Mucosa of descending colon (tissue), 3 donors: ENCODE results near the gene LIMS4. TPM values are rescaled to one million over a fixed set of nuclear protein-coding genes. Genes with fewer than 3 reads are reported as not detected.
A peak's percentile ranks its signal among the peaks of the same experiment; 100 is the strongest.
"Not testable (repeated sequence)": the region's sequence is repeated elsewhere in the genome, so short reads cannot be mapped to it uniquely, and the experiment has no call there.

Source experiments
- ATAC-seq: fragments of 200-7000 bp; cut with Tn5 transposase; one replicate; pipeline ENCODE4 v1.9.1; 2020; ENCODE audit warnings: mild to moderate bottlenecking, moderate library complexity
- DNase-seq, 3 donors: peaks; one replicate each; pipeline ENCODE4 v3.0.0-alpha.2; 2020
- H3K36me3 ChIP-seq: fragments of 200-600 bp; one replicate; pipeline ENCODE4 v1.8.0; 2021; ENCODE audit warnings: low read depth, mild to moderate bottlenecking
- H3K4me1 ChIP-seq: fragments of 200-600 bp; one replicate; pipeline ENCODE4 v1.8.0; 2021; ENCODE audit warnings: low read depth, mild to moderate bottlenecking
- H3K4me3 ChIP-seq: fragments of 200-600 bp; one replicate; pipeline ENCODE4 v1.8.0; 2021; ENCODE audit warnings: mild to moderate bottlenecking
- H3K9me3 ChIP-seq: fragments of 200-600 bp; one replicate; pipeline ENCODE4 v1.8.0; 2021; ENCODE audit warnings: mild to moderate bottlenecking
- intact Hi-C, 2 donors: fragments of 100-400 bp; cut with DNase I in 1 of 2; cut with micrococcal nuclease in 1 of 2; formaldehyde crosslinking; loops; one replicate each; pipeline versions ENCODE4 v1.11.0 to v1.11.1; 2022; cut with DNase I, micrococcal nuclease
- total RNA-seq, 3 donors: library from RNA; stranded (reverse); fragmentation: NEBNext Ultra II Directional in 2 of 3; extraction: Animal tissue kit (Norgen Biotek cat#: 25700) in 2 of 3; gene quantifications; one replicate each; pipeline versions ENCODE4 v1.2.1 to v1.2.4, GENCODE V29; 2021 to 2023
- donor health status: DM: no; HTN: no; CAD: no; lungs with moderate emphysema.
- donor health status: DM: no; HTN: no; CAD: no.
- donor health status: DM: no; HTN: yes; CAD: no.

The LIMS4 gene
- total RNA-seq, 3 donors from 2014 or later = 0.65 to 1.4 (median 0.93) TPM

GRCh38 chr2:110425725-110426124 is 46.9 kb downstream of the LIMS4 start:
- ATAC-seq, H3K9me3 ChIP-seq, H3K36me3 ChIP-seq, H3K4me1 ChIP-seq, DNase-seq, intact Hi-C loops, H3K4me3 ChIP-seq: not testable (repeated sequence)

- ATAC-seq, H3K4me3 ChIP-seq, intact Hi-C loops, H3K36me3 ChIP-seq, DNase-seq, H3K4me1 ChIP-seq, H3K9me3 ChIP-seq: not testable (repeated sequence)
These were observed 48.2 kb downstream of the LIMS4 start for GRCh38 chr2:110424421-110424820.

GRCh38 chr2:110423574-110423962 is 49.0 kb downstream of the LIMS4 start:
- H3K4me3 ChIP-seq, intact Hi-C loops, DNase-seq, H3K9me3 ChIP-seq, H3K4me1 ChIP-seq, H3K36me3 ChIP-seq: not testable (repeated sequence)
- ATAC-seq = peak; percentile 72

GRCh38 chr2:110422852-110423573 is 49.6 kb downstream of the LIMS4 start:
- H3K9me3 ChIP-seq, H3K4me1 ChIP-seq, DNase-seq, intact Hi-C loops, ATAC-seq, H3K4me3 ChIP-seq, H3K36me3 ChIP-seq: not testable (repeated sequence)

- DNase-seq, intact Hi-C loops, H3K4me3 ChIP-seq, H3K36me3 ChIP-seq, H3K9me3 ChIP-seq, H3K4me1 ChIP-seq, ATAC-seq: not testable (repeated sequence)
These were observed 51.8 kb downstream of the LIMS4 start for GRCh38 chr2:110420641-110421354.

GRCh38 chr2:110407142-110407541 is 65.5 kb downstream of the LIMS4 start:
- H3K4me1 ChIP-seq, ATAC-seq, DNase-seq, H3K4me3 ChIP-seq, H3K9me3 ChIP-seq, H3K36me3 ChIP-seq, intact Hi-C loops: not testable (repeated sequence)

GRCh38 chr2:110404988-110405387 is 67.6 kb downstream of the LIMS4 start:
- H3K4me1 ChIP-seq, H3K36me3 ChIP-seq, H3K4me3 ChIP-seq, H3K9me3 ChIP-seq, DNase-seq, intact Hi-C loops, ATAC-seq: not testable (repeated sequence)

GRCh38 chr2:110404246-110404645 is 68.4 kb downstream of the LIMS4 start:
- H3K36me3 ChIP-seq, ATAC-seq, H3K4me3 ChIP-seq, DNase-seq, intact Hi-C loops, H3K9me3 ChIP-seq, H3K4me1 ChIP-seq: not testable (repeated sequence)

GRCh38 chr2:110401001-110401618 is 71.5 kb downstream of the LIMS4 start:
- H3K36me3 ChIP-seq, intact Hi-C loops, H3K9me3 ChIP-seq, H3K4me1 ChIP-seq, H3K4me3 ChIP-seq, DNase-seq: not testable (repeated sequence)
- ATAC-seq = peak; percentile 91

- H3K4me3 ChIP-seq, H3K36me3 ChIP-seq, intact Hi-C loops, DNase-seq, ATAC-seq, H3K4me1 ChIP-seq, H3K9me3 ChIP-seq: not testable (repeated sequence)
These were observed 73.2 kb downstream of the LIMS4 start for GRCh38 chr2:110399378-110399777.

- ATAC-seq, H3K4me1 ChIP-seq, DNase-seq, intact Hi-C loops, H3K9me3 ChIP-seq, H3K36me3 ChIP-seq, H3K4me3 ChIP-seq: not testable (repeated sequence)
These were observed 76.6 kb downstream of the LIMS4 start for GRCh38 chr2:110395990-110396389.

Other genes with a start within 250 kb of the LIMS4 start
- gene RGPD6, start 104.4 kb upstream of the LIMS4 start, total RNA-seq = 10 to 100 TPM; 28.3 to 41.6 (median 29.7) TPM
- gene BUB1, start 205.2 kb upstream of the LIMS4 start, total RNA-seq = 10 to 100 TPM in 1 of 3 donors, 1 to 10 TPM in 2; 2.3 to 18.6 (median 4.1) TPM